Muscle layer of duodenum (tissue), 2 donors: ENCODE data around the gene THAP3.

Source experiments
- H3K27ac ChIP-seq: one replicate; pipeline ENCODE4 v1.7.0; 2013; ENCODE audit warnings: mild to moderate bottlenecking, low read length
- H3K27me3 ChIP-seq: one replicate; pipeline ENCODE4 v1.7.0; 2013; ENCODE audit warnings: low read depth, mild to moderate bottlenecking, control low read depth, low read length
- H3K36me3 ChIP-seq, 2 donors: one replicate each; pipeline ENCODE4 v1.7.0; 2013; ENCODE audit warnings: low read length in 2 of 2, control low read depth in 1 of 2, mild to moderate bottlenecking in 1 of 2; ENCODE audit not compliant: insufficient read depth in 2 of 2, control insufficient read depth in 1 of 2
- H3K4me1 ChIP-seq, 2 donors: one replicate each; pipeline ENCODE4 v1.7.0; 2013; ENCODE audit warnings: low read length in 2 of 2, mild to moderate bottlenecking in 2 of 2, control low read depth in 1 of 2, moderate library complexity in 1 of 2; ENCODE audit not compliant: insufficient read depth in 2 of 2, control insufficient read depth in 1 of 2
- H3K4me3 ChIP-seq, 2 donors: one replicate each; pipeline ENCODE4 v1.7.0; 2013; ENCODE audit warnings: low read length in 2 of 2, low read depth in 1 of 2, mild to moderate bottlenecking in 1 of 2
- H3K9me3 ChIP-seq, 2 donors: one replicate each; pipeline ENCODE4 v1.7.0; 2013; ENCODE audit warnings: low read length in 2 of 2, control low read depth in 1 of 2, mild to moderate bottlenecking in 1 of 2; ENCODE audit not compliant: control insufficient read depth in 1 of 2
- donor health status: healthy.

The THAP3 gene

GRCh38 chr1:6614929-6615785 lies 9.5 kb upstream of the THAP3 start:
- Histone ChIP-seq H3K27me3 (no peaks in the 10 kb centered on the region), H3K4me3 (peak overlapping the region; percentile 50 to 87), H3K4me1 (peaks cover 4 to 21% of the 10 kb centered on the region in 2 donors), H3K27ac (no peak overlapping the region), H3K36me3 (peaks cover 7 to 8% of the 10 kb centered on the region in 2 donors), H3K9me3 (no peaks in the 10 kb centered on the region)

GRCh38 chr1:6619045-6619444 lies 5.6 kb upstream of the THAP3 start:
- Histone ChIP-seq H3K36me3 (peaks cover 27 to 39% of the 10 kb centered on the region in 2 donors), H3K4me1 (peaks cover 4 to 13% of the 10 kb centered on the region in 2 donors), H3K27ac (no peak overlapping the region), H3K4me3 (no peak overlapping the region), H3K9me3 (no peaks in the 10 kb centered on the region), H3K27me3 (no peaks in the 10 kb centered on the region)

GRCh38 chr1:6621429-6622391 lies 3.0 kb upstream of the THAP3 start:
- no peak overlapping the region for H3K27ac ChIP-seq

GRCh38 chr1:6622396-6623152 lies 2.1 kb upstream of the THAP3 start:
- Histone ChIP-seq H3K4me1 (peaks cover 0 to 20% of the 10 kb centered on the region in 2 donors), H3K4me3 (no peak overlapping the region), H3K27me3 (no peaks in the 10 kb centered on the region), H3K27ac (no peak overlapping the region), H3K36me3 (peaks cover 26 to 39% of the 10 kb centered on the region in 2 donors), H3K9me3 (no peaks in the 10 kb centered on the region)

More at GRCh38 chr1:6621429-6622391, 3.0 kb upstream of the THAP3 start:
- Histone ChIP-seq H3K36me3 (peaks cover 27 to 39% of the 10 kb centered on the region in 2 donors), H3K4me3 (no peak overlapping the region), H3K4me1 (peaks cover 0 to 16% of the 10 kb centered on the region in 2 donors), H3K9me3 (no peaks in the 10 kb centered on the region), H3K27me3 (no peaks in the 10 kb centered on the region)

- Histone ChIP-seq H3K4me3 (no peak overlapping the region), H3K4me1 (peaks cover 0 to 20% of the 10 kb centered on the region in 2 donors), H3K36me3 (peaks cover 24 to 39% of the 10 kb centered on the region in 2 donors), H3K27ac (no peak overlapping the region), H3K9me3 (no peaks in the 10 kb centered on the region), H3K27me3 (no peaks in the 10 kb centered on the region)
Measured at GRCh38 chr1:6623269-6623965, 1.3 kb upstream of the THAP3 start.

GRCh38 chr1:6625584-6626149 lies 999 bp downstream of the THAP3 start:
- Histone ChIP-seq H3K4me3 (peak overlapping the region; percentile 78 to 80), H3K9me3 (no peaks in the 10 kb centered on the region), H3K27me3 (no peaks in the 10 kb centered on the region), H3K27ac (peak overlapping the region; percentile 56), H3K36me3 (peaks cover 25 to 41% of the 10 kb centered on the region in 2 donors), H3K4me1 (peaks cover 0 to 20% of the 10 kb centered on the region in 2 donors)

- no peak overlapping the region for H3K27ac ChIP-seq
- H3K4me3 ChIP-seq: no peak overlapping the region
- H3K36me3 ChIP-seq: peaks cover 15 to 32% of the 10 kb centered on the region in 2 donors
- peaks cover 0 to 20% of the 10 kb centered on the region in 2 donors for H3K4me1 ChIP-seq
- H3K9me3 ChIP-seq: no peaks in the 10 kb centered on the region
- H3K27me3 ChIP-seq: no peaks in the 10 kb centered on the region
Measured at GRCh38 chr1:6627031-6627430, 2.4 kb downstream of the THAP3 start.

GRCh38 chr1:6627841-6628545 lies 3.3 kb downstream of the THAP3 start:
- Histone ChIP-seq H3K36me3 (peaks cover 15 to 32% of the 10 kb centered on the region in 2 donors), H3K9me3 (no peaks in the 10 kb centered on the region), H3K27ac (no peak overlapping the region), H3K4me3 (no peak overlapping the region), H3K27me3 (no peaks in the 10 kb centered on the region), H3K4me1 (peaks cover 0 to 20% of the 10 kb centered on the region in 2 donors)

GRCh38 chr1:6628971-6629479 lies 4.4 kb downstream of the THAP3 start:
- H3K36me3 ChIP-seq: peaks cover 21 to 37% of the 10 kb centered on the region in 2 donors
- H3K4me3 ChIP-seq: no peak overlapping the region
- no peaks in the 10 kb centered on the region for H3K27me3 ChIP-seq
- no peaks in the 10 kb centered on the region for H3K9me3 ChIP-seq
- H3K27ac ChIP-seq: no peak overlapping the region
- H3K4me1 ChIP-seq: peaks cover 0 to 20% of the 10 kb centered on the region in 2 donors
